Epithelial cell of prostate (primary cell): Measurements from ENCODE around the gene GABRG3.
A peak's percentile ranks its signal among the peaks of the same experiment; 100 is the strongest.

Experiments
- DNase-seq: peaks from one replicate; pipeline ENCODE4 v3.0.0-alpha.2; 2011; ENCODE audit warnings: low read depth, low spot score
- H3K27ac ChIP-seq: fragments of 450-650 bp; 2 replicates; pipeline ENCODE4 v1.5.1; 2017; ENCODE audit warnings: mild to moderate bottlenecking

GABRG3 gene

DNA sequence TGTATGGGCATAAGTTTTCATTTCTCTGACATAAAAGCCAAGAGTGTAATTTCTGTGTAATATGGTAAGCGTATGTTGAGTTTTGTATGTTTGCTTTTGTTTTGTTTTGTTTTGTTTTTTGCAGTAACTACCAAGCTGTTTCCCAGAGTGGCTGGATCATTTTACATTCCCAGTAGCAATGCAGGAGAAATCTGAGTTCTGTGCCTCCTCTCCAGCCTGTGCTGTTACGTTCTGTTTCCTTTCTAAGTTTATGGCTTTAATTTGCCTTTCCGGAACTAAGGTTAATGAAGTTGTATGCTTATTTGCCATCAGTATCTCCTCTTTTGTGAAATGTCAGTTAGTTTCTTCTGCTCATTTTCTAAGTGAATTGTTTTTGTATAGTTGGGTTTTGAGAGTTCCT lies 307.8 kb downstream of the GABRG3 start:
- DNase-seq: no peak
- H3K27ac ChIP-seq: no peak overlapping the region

DNA sequence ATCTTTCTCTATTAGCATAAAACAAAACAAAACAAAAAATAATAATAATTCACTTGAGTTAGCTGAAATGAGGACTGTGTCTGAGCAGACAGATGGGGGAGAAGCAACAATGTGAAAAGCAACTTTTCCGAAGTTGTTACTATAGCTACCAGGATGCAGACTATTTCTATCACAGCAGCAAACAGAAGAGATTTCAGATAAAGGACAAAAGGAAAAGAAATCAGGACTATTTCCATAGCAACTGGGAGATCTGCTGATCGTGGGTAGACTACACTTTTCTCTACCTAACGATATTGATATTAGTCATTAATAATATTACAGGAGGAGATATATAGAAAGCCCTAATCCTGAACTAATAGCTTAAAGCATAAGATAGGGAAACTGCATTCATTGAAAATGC lies 321.7 kb downstream of the GABRG3 start:
- no peak for DNase-seq
- H3K27ac ChIP-seq: no peak overlapping the region

DNA sequence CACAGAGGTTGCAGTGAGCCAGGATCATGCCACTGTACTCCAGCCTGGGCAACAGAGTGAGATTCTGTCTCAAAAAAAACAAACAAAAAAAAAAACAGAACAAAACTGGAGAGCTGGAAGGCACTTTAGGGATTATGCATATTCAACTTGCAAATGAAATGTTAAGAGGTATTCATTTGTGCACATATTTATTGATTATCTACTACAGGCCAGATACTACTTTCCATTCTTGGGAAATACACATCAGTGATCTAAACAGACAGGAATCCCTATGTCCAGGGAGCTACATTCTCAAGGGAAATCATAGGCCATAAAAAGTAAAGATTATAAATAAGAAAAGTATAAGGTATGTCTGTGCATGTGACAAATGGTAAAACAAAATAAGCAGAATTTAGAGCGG lies 322.6 kb downstream of the GABRG3 start:
- no peak overlapping the region for H3K27ac ChIP-seq
- no peak for DNase-seq

DNA sequence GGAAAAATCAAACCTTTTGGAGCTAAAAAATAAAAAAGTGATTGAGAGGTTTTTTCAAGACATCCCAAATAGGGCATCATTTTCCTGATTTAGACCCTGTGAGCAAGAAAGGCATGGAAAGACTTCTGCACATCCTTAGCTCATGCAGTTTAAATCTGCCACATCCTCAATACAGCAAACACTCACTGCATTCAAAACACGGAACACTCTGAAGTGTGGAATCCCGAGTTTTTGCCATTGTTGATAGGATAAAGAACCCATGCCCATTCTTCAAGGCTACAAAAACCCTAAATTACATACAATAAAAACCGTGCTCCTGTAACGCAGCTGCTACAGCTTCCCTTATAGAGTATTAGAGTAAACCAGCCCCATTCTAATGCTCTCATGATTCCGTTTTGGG lies 346.8 kb downstream of the GABRG3 start:
- H3K27ac ChIP-seq: no peak overlapping the region
- no peak for DNase-seq

DNA sequence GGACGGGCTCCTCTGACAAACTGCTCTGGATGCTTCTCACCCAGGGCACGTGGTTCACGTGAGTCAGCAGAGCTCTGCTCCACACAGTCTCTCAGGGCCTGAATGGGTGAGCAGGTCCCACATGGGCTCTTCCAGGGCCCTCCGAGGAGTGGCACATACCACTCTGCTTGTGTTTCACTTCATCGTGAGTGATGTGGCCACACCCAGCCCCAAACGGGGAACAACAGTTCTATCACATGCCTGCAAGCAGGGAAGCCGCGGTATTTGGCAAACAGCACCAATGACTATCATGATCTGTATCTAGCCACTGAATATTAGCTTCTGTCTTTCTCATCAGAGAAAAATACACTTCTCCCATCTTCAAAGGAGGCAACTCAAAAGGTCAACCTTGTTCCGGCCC lies 352.8 kb downstream of the GABRG3 start:
- no peak for DNase-seq
- no peak overlapping the region for H3K27ac ChIP-seq

DNA sequence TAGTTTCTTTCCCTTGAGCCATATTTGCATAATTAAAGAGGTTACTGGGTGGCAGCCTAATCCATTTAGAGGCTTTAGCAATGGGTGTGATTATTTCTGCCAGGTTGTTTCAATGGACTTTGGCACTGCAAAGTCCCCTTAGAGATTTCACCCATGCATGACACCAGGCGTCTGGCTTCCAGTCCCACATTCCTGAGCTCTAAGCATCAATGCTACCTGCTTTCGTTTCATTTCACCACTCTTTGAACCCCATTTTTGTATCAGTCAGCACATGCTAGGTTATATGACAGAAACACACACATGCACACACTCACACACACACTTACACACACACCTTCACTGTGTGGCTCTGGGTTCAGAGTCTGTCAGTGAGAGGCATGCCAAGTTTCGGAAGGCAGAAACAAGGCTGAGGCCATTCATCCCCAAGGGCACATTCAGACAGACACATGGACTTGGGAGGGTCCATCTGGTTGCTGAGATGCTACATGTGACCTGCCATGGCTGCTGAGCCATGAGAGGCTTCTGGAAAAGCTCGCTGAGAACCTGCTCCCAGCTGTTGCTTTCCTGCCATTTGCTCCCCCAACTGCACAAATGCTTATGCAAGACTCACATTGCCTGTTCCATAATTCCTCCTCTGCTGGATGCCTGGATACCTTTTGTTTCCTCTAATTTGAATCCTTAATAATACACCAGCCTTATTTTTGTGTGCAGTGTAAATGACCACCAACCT lies 354.1 kb downstream of the GABRG3 start:
- DNase-seq: no peak

DNA sequence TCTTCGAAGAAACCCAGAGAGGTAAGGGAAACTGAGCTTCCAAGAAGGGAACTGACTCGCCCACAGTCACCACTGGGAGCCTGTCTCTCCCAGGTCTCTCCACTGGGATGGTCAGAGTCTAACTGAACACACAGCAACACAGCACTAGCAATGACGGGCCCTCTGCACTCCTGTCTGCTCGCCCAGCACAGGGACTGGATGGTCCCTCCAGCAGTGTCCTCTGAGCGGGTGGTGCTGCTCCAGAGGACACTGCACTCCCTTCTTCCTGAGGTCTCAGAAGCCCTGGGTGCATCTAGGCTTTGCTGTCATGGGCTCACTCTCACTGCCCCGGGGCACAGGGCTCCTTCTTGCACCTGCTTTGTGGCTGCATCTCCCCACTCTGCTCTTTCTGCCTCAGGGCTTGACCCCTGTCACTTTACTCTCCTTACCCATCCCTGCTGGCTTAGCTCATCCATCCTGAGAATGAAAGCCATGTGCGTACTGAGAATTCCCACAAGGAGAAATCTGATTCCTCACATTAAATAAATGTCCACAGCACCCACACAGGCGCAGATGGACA lies 356.6 kb downstream of the GABRG3 start:
- DNase-seq: no peak
- H3K27ac ChIP-seq: no peak overlapping the region

More for the DNA sequence above, 354.1 kb downstream of the GABRG3 start:
- no peak overlapping the region for H3K27ac ChIP-seq

DNA sequence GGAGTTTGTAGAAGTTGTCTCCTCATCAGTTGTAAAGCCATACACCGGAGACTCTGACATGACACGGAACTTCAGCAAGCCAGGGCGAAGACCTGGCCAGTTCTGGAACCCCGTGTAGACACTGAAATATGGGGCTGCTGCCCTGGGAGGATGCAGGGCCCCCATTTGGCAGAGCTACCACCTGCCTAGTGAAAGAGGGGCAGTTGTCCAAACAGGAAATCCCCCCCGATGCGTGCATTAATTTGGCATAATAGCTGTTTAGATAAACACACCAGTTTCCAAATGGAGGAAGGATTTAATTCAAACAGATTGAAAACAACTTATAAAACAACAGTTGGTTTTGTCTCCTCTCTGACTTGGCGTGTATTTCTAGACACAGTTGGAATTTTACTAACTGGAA lies 357.2 kb downstream of the GABRG3 start:
- H3K27ac ChIP-seq: no peak overlapping the region
- no peak for DNase-seq

DNA sequence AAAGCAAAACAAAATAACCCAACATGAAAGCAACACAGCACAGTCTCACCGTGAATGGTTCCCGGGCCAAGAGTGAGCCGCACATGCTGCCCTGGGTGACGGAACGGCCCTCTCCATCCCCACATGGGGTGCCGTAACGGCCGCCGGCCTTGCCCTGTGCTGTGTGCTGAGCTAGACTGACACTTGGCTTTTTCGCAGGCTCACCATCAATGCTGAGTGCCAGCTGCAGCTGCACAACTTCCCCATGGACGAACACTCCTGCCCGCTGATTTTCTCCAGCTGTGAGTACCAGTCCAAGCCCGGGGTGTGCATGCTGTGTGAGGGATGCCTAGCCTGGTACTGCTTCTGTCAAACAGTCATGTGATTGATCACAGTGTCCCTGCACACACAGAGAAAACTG lies 357.6 kb downstream of the GABRG3 start:
- DNase-seq: no peak
- no peak overlapping the region for H3K27ac ChIP-seq

DNA sequence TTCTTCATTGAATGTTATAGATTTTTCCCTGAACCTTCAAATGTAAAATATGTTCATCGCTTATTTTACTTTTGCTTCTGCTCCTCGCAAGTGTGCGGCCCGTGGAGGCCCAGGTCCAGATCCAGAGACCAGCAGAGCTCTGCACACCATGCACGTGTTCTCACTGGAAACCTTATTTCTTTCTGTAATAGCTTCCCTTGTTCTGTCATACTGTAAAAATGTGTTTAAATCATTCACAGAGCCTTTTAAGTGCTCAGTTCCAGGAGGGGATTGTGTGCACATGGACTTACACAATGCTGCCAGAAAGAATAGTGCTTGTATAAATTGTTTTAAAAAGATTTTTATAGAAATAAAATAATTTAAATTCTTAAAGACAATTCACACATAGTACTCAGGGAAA lies 359.3 kb downstream of the GABRG3 start:
- no peak for DNase-seq
- H3K27ac ChIP-seq: no peak overlapping the region

DNA sequence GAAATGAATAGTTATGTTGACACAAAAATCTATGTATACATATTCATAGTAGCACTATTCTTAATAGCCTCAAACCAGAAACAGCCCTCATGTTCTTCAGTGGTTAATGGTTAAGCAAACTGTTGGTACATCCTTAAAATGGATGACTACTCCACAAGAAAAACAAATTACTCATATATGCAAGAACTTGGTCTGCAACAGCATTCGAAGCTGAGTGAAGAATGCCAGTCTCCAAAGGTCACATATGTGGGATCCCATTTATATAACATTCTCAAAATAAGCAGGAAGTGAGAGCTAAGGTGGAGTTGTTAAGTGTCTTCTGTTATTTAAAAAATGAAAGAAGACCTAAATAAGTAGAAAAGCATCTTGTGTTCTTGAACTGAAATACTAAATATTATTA lies 365.7 kb downstream of the GABRG3 start:
- H3K27ac ChIP-seq: no peak overlapping the region
- DNase-seq: no peak

DNA sequence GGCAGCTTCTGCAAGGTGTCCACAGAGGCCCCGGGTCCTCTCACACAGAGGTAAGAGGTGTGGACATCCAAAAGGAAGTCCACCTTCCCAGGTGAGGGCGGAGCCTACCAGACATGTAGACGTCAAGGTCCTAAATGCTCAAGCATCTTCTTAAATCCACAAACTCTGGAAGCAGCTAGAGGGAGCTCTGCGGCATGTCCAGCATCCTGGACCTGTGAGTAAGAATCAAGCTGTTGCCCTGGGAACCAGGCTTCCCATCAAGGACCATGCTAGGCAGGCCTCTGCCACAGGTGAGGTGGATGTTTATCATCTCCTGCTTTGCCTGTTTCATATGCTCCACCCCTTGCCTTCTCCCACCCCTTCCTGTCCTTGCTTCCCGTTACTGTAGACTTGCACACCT lies 368.2 kb downstream of the GABRG3 start:
- H3K27ac ChIP-seq: no peak overlapping the region
- DNase-seq: no peak

DNA sequence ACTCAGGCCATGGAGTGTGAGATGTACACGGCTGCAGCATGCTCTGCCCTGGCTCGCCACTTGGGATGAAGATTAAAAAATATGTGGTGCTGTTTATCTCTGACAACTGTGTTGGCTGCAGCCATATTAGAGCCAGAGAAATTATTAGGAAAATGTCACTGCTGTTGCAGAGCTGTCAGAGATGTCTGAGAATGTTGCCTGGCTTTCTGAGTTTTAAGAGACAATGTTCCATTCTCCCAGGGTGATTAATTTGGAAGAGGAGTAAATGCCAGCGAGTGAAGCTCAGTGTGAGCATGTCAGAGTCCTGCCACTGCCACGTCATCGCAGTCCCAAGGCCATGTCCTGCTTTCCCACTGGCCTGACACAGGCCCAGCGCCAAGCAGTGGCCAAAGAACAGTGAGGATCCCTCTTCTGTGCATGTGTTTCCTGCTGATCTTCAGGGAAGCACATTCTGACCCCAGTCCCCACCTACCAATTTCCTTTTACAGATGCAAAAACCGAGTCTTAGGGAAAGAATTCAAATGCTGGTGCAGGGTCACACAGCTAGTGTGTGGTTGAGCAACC lies 370.9 kb downstream of the GABRG3 start:
- no peak for DNase-seq
- H3K27ac ChIP-seq: no peak overlapping the region

DNA sequence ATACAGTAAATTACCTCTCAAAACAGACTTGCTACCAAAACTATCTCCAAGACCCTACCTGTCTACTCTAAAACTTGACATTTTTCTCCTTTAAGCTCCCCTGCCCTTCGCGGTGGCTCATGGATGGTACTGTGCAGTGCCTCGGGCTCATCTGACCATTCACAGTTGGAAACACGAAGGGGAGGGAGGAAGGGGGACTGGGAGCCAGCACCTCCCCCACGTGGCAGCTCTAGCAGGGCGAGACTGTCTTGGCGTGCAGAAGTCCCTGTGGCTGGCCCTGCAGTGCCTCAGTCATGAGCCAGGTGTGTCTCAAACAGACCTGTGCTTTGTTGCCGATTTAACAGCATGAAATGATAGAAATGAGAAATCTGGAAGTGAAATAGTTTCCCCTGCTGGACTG lies 372.0 kb downstream of the GABRG3 start:
- H3K27ac ChIP-seq: no peak overlapping the region
- no peak for DNase-seq

DNA sequence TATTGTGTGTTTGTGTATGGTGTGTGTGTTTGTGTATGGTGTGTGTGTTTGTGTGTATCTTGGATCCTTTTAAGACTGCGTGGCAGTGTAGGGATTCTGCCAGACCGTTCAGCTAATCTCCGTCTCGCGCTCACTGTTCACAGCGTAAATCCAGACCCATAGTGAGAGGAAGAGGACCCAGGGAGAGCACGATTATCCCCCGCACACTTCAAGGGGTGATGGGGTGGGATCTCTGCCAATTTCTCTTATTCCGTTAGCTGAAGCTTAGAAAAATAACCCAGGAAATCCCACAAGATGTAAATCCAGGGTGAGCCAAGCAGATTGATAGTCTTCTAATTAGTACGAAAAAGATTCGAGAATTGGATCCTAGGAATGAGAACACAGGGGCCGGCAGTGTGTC lies 381.2 kb downstream of the GABRG3 start:
- DNase-seq: no peak
- no peak overlapping the region for H3K27ac ChIP-seq

DNA sequence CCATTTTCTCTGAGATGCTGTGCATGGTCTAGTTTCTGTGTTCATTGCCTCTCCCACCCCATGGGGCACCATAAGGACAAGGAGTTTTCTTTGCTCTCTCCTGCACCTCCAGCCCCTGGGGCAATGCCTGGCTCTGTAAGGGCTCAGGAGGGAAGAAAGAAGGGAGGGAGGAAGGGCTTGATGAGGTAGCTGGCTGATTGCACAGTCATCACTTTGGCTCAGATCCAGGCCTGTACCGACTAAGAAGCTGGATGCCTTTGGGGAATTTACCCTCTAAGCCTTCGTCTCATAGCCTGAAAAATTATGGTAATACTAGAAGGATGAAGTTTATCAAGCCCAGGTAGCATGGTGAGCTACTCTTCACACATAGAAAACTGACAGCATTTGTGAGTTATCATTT lies 382.9 kb downstream of the GABRG3 start:
- H3K27ac ChIP-seq: no peak overlapping the region
- DNase-seq: peak; percentile 16

DNA sequence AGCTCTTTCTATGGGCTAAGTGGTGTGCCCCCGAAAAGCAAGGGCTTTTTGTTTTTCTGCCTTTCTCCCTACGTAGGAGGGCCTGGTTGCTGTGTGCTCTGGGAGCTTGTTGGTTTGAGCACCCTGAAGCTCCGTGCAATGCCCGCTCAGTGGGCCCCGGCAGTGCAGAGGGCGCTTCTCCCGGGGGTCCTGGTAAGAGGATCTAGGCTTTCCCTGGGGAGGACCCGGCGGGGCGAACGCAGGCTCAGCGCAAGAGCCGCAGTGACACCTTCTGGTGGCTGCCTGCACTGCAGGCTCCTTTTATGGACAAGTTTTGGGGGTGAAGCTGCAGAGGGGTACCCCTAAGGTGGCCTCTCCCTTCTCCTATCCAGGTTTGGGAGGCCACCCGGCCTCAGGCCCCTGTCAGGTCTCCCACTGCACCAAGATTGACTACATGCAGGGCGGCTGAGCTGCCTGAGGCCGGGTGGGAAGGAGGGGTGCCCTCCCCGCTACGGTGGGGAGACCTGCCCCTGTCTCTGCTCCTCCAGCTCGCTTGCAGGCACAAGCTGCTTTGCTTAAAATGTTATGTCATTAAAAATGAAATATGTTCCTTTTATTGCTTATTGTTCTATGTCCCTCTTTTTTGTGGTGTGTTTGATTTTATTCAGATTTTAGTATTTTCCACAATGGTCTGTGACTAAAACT lies 387.9 kb downstream of the GABRG3 start:
- DNase-seq: no peak
- no peak overlapping the region for H3K27ac ChIP-seq

DNA sequence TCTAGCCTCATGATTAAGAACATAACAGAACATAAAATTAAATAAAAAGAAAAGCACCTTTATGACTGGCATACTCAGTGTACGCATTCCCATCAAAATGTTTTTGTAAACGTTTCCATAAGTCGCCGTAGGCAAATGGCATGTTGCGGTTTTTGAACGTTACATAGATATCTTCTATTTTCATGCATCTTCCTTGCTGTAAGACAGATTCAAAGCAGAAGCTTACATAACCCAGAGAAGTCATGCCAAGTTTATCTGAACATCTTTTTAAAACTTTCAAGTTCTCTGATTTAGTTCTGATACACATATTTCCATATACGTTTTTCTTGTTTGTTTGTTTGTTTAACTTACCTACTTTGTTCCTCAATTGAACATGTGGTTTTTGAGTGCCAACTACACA lies 388.6 kb downstream of the GABRG3 start:
- no peak for DNase-seq
- no peak overlapping the region for H3K27ac ChIP-seq

DNA sequence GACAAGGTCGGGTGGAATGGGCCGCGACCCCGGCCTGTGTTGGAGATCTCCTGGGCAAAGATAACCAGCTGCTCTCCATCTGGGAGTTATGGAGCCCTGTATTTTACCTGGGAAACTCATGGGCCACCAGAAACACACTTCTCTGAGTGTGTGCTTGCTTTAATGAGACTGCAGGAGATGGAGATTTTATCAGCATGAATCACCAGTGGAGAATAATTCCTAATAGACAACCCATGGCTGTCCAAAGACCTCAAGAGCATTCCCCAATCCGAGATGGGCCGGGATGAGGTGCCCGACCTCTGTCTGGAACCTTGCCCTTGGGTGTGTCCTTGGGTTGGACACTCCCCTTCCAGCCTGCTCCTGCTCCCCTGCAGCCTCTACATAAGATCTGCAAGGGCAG lies 389.3 kb downstream of the GABRG3 start:
- no peak for DNase-seq

DNA sequence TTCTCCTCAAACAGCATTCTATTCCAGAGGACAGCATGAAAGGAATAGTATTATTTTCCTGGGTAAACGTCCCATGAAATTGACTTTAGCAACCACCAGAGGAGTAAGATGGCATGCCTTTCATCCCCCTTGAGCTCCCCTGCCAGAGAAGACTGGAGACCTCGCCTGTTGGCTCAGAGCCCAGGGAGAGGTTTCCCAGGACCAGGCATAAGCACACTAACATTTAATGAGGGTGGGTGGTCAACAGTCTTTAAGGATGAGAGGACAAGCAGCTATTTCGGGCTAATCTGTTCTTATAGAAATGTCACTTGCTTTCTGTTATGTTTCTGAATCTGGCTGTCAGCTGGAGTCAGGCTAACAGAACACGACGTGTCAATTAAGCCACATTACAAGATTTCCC lies 390.5 kb downstream of the GABRG3 start:
- DNase-seq: no peak

More for the DNA sequence above, 389.3 kb downstream of the GABRG3 start:
- no peak overlapping the region for H3K27ac ChIP-seq

DNA sequence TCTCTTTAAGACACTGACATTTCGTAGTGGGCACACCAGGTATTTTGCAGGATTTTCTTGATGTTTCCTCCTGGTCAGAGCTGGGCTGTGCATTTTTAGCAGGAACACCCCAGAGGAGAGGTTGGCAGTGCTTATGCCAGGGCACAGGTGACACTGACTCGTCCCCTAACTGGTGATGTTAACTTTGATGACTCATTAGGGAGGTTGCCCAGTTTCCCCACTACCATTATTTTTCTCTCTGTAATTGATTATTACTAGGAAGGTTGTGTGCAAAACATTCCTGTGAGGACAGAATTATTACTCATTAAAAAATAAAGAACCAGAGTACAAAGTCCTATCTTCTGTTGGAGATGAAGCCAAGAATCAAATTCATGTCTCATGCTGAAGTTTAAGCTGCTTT lies 394.5 kb downstream of the GABRG3 start:
- no peak overlapping the region for H3K27ac ChIP-seq
- DNase-seq: no peak

More for the DNA sequence above, 390.5 kb downstream of the GABRG3 start:
- no peak overlapping the region for H3K27ac ChIP-seq
